Breast epithelium (tissue), 3 donors: ENCODE measurements around the gene CELSR3. TPM values are rescaled to one million over a fixed set of nuclear protein-coding genes. Genes with fewer than 3 reads are reported as not detected.

Experiments
- total RNA-seq, 3 donors: library from RNA; depleted of rRNA; stranded (reverse); fragments of >200 nt; gene quantifications; one replicate each; pipeline ENCODE4 v1.1.0, GENCODE V29; 2016

Gene CELSR3
- total RNA-seq, 3 donors from 2014 or later: 0.88 to 1.3 (median 1.1) TPM

Other genes starting within 250 kb of the CELSR3 start
- gene PLXNB1, start 232.8 kb downstream of the CELSR3 start, total RNA-seq: 100 to 1,000 TPM in 2 of 3 donors, 10 to 100 TPM in 1; 60.2 to 182 (median 148) TPM
- 10 to 100 TPM; 12.5 to 14.7 (median 13.9) TPM for gene CCDC51, start 222.8 kb downstream of the CELSR3 start, total RNA-seq
- 100 to 1,000 TPM; 270 to 343 (median 333) TPM for gene TMA7, start 222.6 kb downstream of the CELSR3 start, total RNA-seq
- gene ATRIP, start 216.1 kb downstream of the CELSR3 start, total RNA-seq: 1 to 10 TPM; 8.2 to 8.6 (median 8.2) TPM
- gene SHISA5, start 158.7 kb downstream of the CELSR3 start, total RNA-seq: 10 to 100 TPM; 65.6 to 90.1 (median 77.0) TPM
- 1 to 10 TPM; 1.8 to 6.9 (median 5.2) TPM for gene PFKFB4, start 106.1 kb downstream of the CELSR3 start, total RNA-seq
- gene UCN2, start 99.1 kb downstream of the CELSR3 start, total RNA-seq: under 1 TPM in 1 of 3 donors, not detected in 2; 0.44 TPM
- 10 to 100 TPM in 2 of 3 donors, under 1 TPM in 1; 0.48 to 18.6 (median 12.5) TPM for gene COL7A1, start 67.6 kb downstream of the CELSR3 start, total RNA-seq
- 100 to 1,000 TPM; 163 to 230 (median 180) TPM for gene UQCRC1, start 53.2 kb downstream of the CELSR3 start, total RNA-seq
- gene TMEM89, start 41.1 kb downstream of the CELSR3 start, total RNA-seq: not detected
- 10 to 100 TPM; 12.6 to 21.6 (median 16.0) TPM for gene SLC26A6, start 27.4 kb downstream of the CELSR3 start, total RNA-seq
- gene NCKIPSD, start 23.0 kb upstream of the CELSR3 start, total RNA-seq: 10 to 100 TPM; 31.8 to 40.3 (median 36.4) TPM
- gene IP6K2, start 54.3 kb upstream of the CELSR3 start, total RNA-seq: 100 to 1,000 TPM in 2 of 3 donors, 10 to 100 TPM in 1; 84.0 to 185 (median 126) TPM
- 10 to 100 TPM; 27.2 to 33.0 (median 30.7) TPM for gene PRKAR2A, start 185.0 kb upstream of the CELSR3 start, total RNA-seq
- 10 to 100 TPM; 24.7 to 37.3 (median 30.2) TPM for gene SLC25A20, start 236.0 kb upstream of the CELSR3 start, total RNA-seq